PC-3 (cell line): ENCODE data around the gene AGBL1.

Source experiments
- EZH2phosphoT487 ChIP-seq: fragments of 300-600 bp; sonication (generic); IDR thresholded peaks from 2 replicates; pipeline ENCODE4 v1.6.1; 2018; ENCODE audit warnings: mild to moderate bottlenecking, antibody characterized with exemption, low read length, borderline replicate concordance
- TF ChIP-seq, protein P1 (sequence below): fragments of 300-600 bp; sonication (generic); conservative IDR thresholded peaks from 2 replicates; pipeline ENCODE4 v1.5.1; 2017; ENCODE audit warnings: antibody characterized with exemption, low read depth, mild to moderate bottlenecking, low read length

DNA sequence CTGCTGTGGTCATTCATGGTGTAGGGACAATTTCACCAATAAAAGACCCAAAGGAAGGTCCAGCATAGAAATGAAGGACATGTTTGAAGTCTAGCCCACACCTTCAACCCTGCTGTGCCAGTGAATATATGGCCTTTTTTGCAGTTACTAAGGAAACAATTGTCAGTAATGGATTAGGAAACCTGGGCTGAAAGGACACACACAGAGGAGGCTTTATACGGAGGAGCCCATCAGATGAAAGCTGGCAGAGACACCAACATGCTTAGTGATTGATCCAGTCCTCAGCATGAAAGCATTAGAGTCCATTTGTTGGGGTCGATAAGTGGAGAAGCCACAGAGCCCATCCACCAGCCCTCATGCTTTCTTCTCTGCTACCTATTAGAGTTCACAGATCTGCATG, 584.3 kb downstream of the AGBL1 start:
- TF ChIP-seq, protein P1, sequence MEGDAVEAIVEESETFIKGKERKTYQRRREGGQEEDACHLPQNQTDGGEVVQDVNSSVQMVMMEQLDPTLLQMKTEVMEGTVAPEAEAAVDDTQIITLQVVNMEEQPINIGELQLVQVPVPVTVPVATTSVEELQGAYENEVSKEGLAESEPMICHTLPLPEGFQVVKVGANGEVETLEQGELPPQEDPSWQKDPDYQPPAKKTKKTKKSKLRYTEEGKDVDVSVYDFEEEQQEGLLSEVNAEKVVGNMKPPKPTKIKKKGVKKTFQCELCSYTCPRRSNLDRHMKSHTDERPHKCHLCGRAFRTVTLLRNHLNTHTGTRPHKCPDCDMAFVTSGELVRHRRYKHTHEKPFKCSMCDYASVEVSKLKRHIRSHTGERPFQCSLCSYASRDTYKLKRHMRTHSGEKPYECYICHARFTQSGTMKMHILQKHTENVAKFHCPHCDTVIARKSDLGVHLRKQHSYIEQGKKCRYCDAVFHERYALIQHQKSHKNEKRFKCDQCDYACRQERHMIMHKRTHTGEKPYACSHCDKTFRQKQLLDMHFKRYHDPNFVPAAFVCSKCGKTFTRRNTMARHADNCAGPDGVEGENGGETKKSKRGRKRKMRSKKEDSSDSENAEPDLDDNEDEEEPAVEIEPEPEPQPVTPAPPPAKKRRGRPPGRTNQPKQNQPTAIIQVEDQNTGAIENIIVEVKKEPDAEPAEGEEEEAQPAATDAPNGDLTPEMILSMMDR = no peak
- no peak for TF ChIP-seq EZH2phosphoT487
